ENCODE data around the gene PGM2. TPM values are rescaled to one million over a fixed set of nuclear protein-coding genes. Genes with fewer than 3 reads are reported as not detected.
A peak's percentile ranks its signal among the peaks of the same experiment; 100 is the strongest.

The PGM2 gene
- total RNA-seq, 2 donors from 2014 or later, result 40.2 to 41.5 TPM

GRCh38 chr4:37881811-37882210 lies 55.3 kb downstream of the PGM2 start:
- DNase-seq, result no peak
- no peak overlapping the region for H3K27ac Mint-ChIP-seq
- H3K36me3 Mint-ChIP-seq (ENCODE audit: insufficient read depth in 2 of 2), result no peaks in the 10 kb centered on the region
- no peaks in the 10 kb centered on the region for H3K9me3 Mint-ChIP-seq
- no peak for ATAC-seq (replicated peaks in 1 of 2)
- no peaks in the 10 kb centered on the region for H3K27me3 Mint-ChIP-seq (ENCODE audit: low read depth)
- peaks cover 12% of the 10 kb centered on the region for H3K4me1 Mint-ChIP-seq (ENCODE audit: low read depth)
- H3K4me3 Mint-ChIP-seq, result no peak overlapping the region

- Mint-ChIP-seq H3K4me1 (ENCODE audit: low read depth) (peaks cover 12% of the 10 kb centered on the region), H3K27ac (no peak overlapping the region), H3K36me3 (ENCODE audit: insufficient read depth in 2 of 2) (no peaks in the 10 kb centered on the region), H3K4me3 (no peak overlapping the region), H3K27me3 (ENCODE audit: low read depth) (peaks cover 8% of the 10 kb centered on the region), H3K9me3 (no peaks in the 10 kb centered on the region)
- ATAC-seq (replicated peaks in 1 of 2) (no peak), DNase-seq (no peak)
Observed at GRCh38 chr4:37882665-37883296, 56.3 kb downstream of the PGM2 start.

- Mint-ChIP-seq H3K4me1 (ENCODE audit: low read depth) (peaks cover 19% of the 10 kb centered on the region), H3K4me3 (no peak overlapping the region), H3K36me3 (ENCODE audit: insufficient read depth in 2 of 2) (no peaks in the 10 kb centered on the region), H3K9me3 (no peaks in the 10 kb centered on the region), H3K27me3 (ENCODE audit: low read depth) (peaks cover 17% of the 10 kb centered on the region), H3K27ac (no peak overlapping the region)
- no peak for DNase-seq
- peak; percentile 21 to 25 for ATAC-seq (replicated peaks in 1 of 2)
Observed at GRCh38 chr4:37884855-37885487, 58.5 kb downstream of the PGM2 start.

- no peak for ATAC-seq (replicated peaks in 1 of 2)
- Mint-ChIP-seq H3K4me1 (ENCODE audit: low read depth) (peaks cover 23% of the 10 kb centered on the region), H3K27ac (no peak overlapping the region), H3K27me3 (ENCODE audit: low read depth) (peaks cover 19% of the 10 kb centered on the region), H3K9me3 (no peaks in the 10 kb centered on the region), H3K4me3 (no peak overlapping the region), H3K36me3 (ENCODE audit: insufficient read depth in 2 of 2) (no peaks in the 10 kb centered on the region)
- DNase-seq, result no peak
Observed at GRCh38 chr4:37885496-37885895, 59.0 kb downstream of the PGM2 start.

- DNase-seq (peak; percentile 29 to 30), ATAC-seq (replicated peaks in 1 of 2) (peak; percentile 22 to 25)
- H3K4me3 Mint-ChIP-seq, result peak overlapping the region; percentile 58 to 68
- H3K27me3 Mint-ChIP-seq (ENCODE audit: low read depth), result peaks cover 19% of the 10 kb centered on the region
- peaks cover 40% of the 10 kb centered on the region for H3K4me1 Mint-ChIP-seq (ENCODE audit: low read depth)
- H3K27ac Mint-ChIP-seq, result peak overlapping the region; percentile 27
- H3K9me3 Mint-ChIP-seq, result no peaks in the 10 kb centered on the region
- no peaks in the 10 kb centered on the region for H3K36me3 Mint-ChIP-seq (ENCODE audit: insufficient read depth in 2 of 2)
Observed at GRCh38 chr4:37889849-37890800, 63.6 kb downstream of the PGM2 start.

GRCh38 chr4:37890801-37891259 lies 64.3 kb downstream of the PGM2 start, which contains the start of gene TBC1D1:
Gene TBC1D1 (plus strand): TSS chr4:37891084. CDS start chr4:37902096, 11,012 bp downstream.
- Mint-ChIP-seq H3K4me1 (ENCODE audit: low read depth) (peaks cover 43% of the 10 kb centered on the region), H3K27me3 (ENCODE audit: low read depth) (peaks cover 19% of the 10 kb centered on the region), H3K27ac (peak within 1 kb of the TSS; percentile 87), H3K36me3 (ENCODE audit: insufficient read depth in 2 of 2) (no peaks in the 10 kb centered on the region), H3K4me3 (peak within 1 kb of the TSS; percentile 79 to 90), H3K9me3 (no peaks in the 10 kb centered on the region)
- DNase-seq (peak in 1 of 2 donors; percentile 49), ATAC-seq (replicated peaks in 1 of 2) (peak; percentile 34 to 38)

GRCh38 chr4:37891260-37892159 lies 65.0 kb downstream of the PGM2 start:
- H3K4me3 Mint-ChIP-seq, result peak overlapping the region; percentile 79 to 90
- ATAC-seq (replicated peaks in 1 of 2) (peak; percentile 78 to 80), DNase-seq (peak; percentile 62 to 73)
- peak overlapping the region; percentile 87 for H3K27ac Mint-ChIP-seq
- no peaks in the 10 kb centered on the region for H3K36me3 Mint-ChIP-seq (ENCODE audit: insufficient read depth in 2 of 2)
- H3K27me3 Mint-ChIP-seq (ENCODE audit: low read depth), result peaks cover 19% of the 10 kb centered on the region
- H3K9me3 Mint-ChIP-seq, result no peaks in the 10 kb centered on the region
- H3K4me1 Mint-ChIP-seq (ENCODE audit: low read depth), result peaks cover 49% of the 10 kb centered on the region

GRCh38 chr4:37892641-37893040 lies 66.2 kb downstream of the PGM2 start:
- Mint-ChIP-seq H3K36me3 (ENCODE audit: insufficient read depth in 2 of 2) (no peaks in the 10 kb centered on the region), H3K9me3 (no peaks in the 10 kb centered on the region), H3K27ac (peak overlapping the region; percentile 39), H3K27me3 (ENCODE audit: low read depth) (peaks cover 13% of the 10 kb centered on the region), H3K4me1 (ENCODE audit: low read depth) (peaks cover 49% of the 10 kb centered on the region), H3K4me3 (peak overlapping the region; percentile 79 to 90)
- DNase-seq, result peak; percentile 58 to 69
- peak; percentile 56 to 63 for ATAC-seq (replicated peaks in 1 of 2)

GRCh38 chr4:37893164-37893563 lies 66.7 kb downstream of the PGM2 start:
- H3K27me3 Mint-ChIP-seq (ENCODE audit: low read depth), result peaks cover 11% of the 10 kb centered on the region
- ATAC-seq (replicated peaks in 1 of 2) (no peak), DNase-seq (no peak)
- no peaks in the 10 kb centered on the region for H3K9me3 Mint-ChIP-seq
- H3K36me3 Mint-ChIP-seq (ENCODE audit: insufficient read depth in 2 of 2), result no peaks in the 10 kb centered on the region
- peaks cover 49% of the 10 kb centered on the region for H3K4me1 Mint-ChIP-seq (ENCODE audit: low read depth)
- H3K27ac Mint-ChIP-seq, result peak overlapping the region; percentile 33
- H3K4me3 Mint-ChIP-seq, result peak overlapping the region; percentile 79 to 90

GRCh38 chr4:37895271-37895670 lies 68.8 kb downstream of the PGM2 start:
- DNase-seq (no peak), ATAC-seq (replicated peaks in 1 of 2) (no peak)
- peaks cover 2 to 5% of the 10 kb centered on the region in 2 donors for H3K36me3 Mint-ChIP-seq (ENCODE audit: insufficient read depth in 2 of 2)
- peaks cover 0 to 2% of the 10 kb centered on the region in 2 donors for H3K9me3 Mint-ChIP-seq
- no peaks in the 10 kb centered on the region for H3K27me3 Mint-ChIP-seq (ENCODE audit: low read depth)
- H3K4me3 Mint-ChIP-seq, result no peak overlapping the region
- no peak overlapping the region for H3K27ac Mint-ChIP-seq
- peaks cover 48% of the 10 kb centered on the region for H3K4me1 Mint-ChIP-seq (ENCODE audit: low read depth)

- no peak for ATAC-seq (replicated peaks in 1 of 2)
- H3K4me3 Mint-ChIP-seq, result no peak overlapping the region
- DNase-seq, result no peak
- peaks cover 2 to 5% of the 10 kb centered on the region in 2 donors for H3K36me3 Mint-ChIP-seq (ENCODE audit: insufficient read depth in 2 of 2)
- peaks cover 0 to 2% of the 10 kb centered on the region in 2 donors for H3K9me3 Mint-ChIP-seq
- H3K27me3 Mint-ChIP-seq (ENCODE audit: low read depth), result no peaks in the 10 kb centered on the region
- H3K27ac Mint-ChIP-seq, result no peak overlapping the region
- H3K4me1 Mint-ChIP-seq (ENCODE audit: low read depth), result peaks cover 49% of the 10 kb centered on the region
Observed at GRCh38 chr4:37896206-37896860, 69.8 kb downstream of the PGM2 start.

GRCh38 chr4:37902212-37902611 lies 75.7 kb downstream of the PGM2 start:
- Mint-ChIP-seq H3K27me3 (ENCODE audit: low read depth) (no peaks in the 10 kb centered on the region), H3K9me3 (peaks cover 0 to 2% of the 10 kb centered on the region in 2 donors), H3K36me3 (ENCODE audit: insufficient read depth in 2 of 2) (peaks cover 4 to 5% of the 10 kb centered on the region in 2 donors), H3K4me3 (no peak overlapping the region), H3K4me1 (ENCODE audit: low read depth) (peaks cover 33% of the 10 kb centered on the region), H3K27ac (no peak overlapping the region)
- DNase-seq (no peak), ATAC-seq (replicated peaks in 1 of 2) (no peak)

Measured in activated T-cell treated with anti-CD3 and anti-CD28 coated beads, Interleukin-2, amount 50 U/mL, for 72 hours (primary cell).